ENCODE data around the gene HOXA10.

HOXA10 gene

GRCh38 chr7:27129729-27130539 lies 44.2 kb downstream of the HOXA10 start:
- no peak for DNase-seq (ENCODE audit: low read depth)

GRCh38 chr7:27128776-27129728 lies 45.1 kb downstream of the HOXA10 start:
- no peak for DNase-seq (ENCODE audit: low read depth)

GRCh38 chr7:27128034-27128433 lies 46.1 kb downstream of the HOXA10 start:
- no peak for DNase-seq (ENCODE audit: low read depth)

- DNase-seq (ENCODE audit: low read depth), result no peak
These were observed 47.4 kb downstream of the HOXA10 start for GRCh38 chr7:27126596-27127327.

GRCh38 chr7:27125986-27126394 lies 48.1 kb downstream of the HOXA10 start:
- DNase-seq (ENCODE audit: low read depth), result no peak

GRCh38 chr7:27124902-27125689 lies 49.0 kb downstream of the HOXA10 start:
- no peak for DNase-seq (ENCODE audit: low read depth)

GRCh38 chr7:27124096-27124901 lies 49.8 kb downstream of the HOXA10 start:
- no peak for DNase-seq (ENCODE audit: low read depth)

- DNase-seq (ENCODE audit: low read depth), result no peak
These were observed 50.6 kb downstream of the HOXA10 start for GRCh38 chr7:27123477-27124053.

- no peak for DNase-seq (ENCODE audit: low read depth)
These were observed 51.1 kb downstream of the HOXA10 start for GRCh38 chr7:27123007-27123476.

GRCh38 chr7:27122077-27122910 lies 51.8 kb downstream of the HOXA10 start:
- DNase-seq (ENCODE audit: low read depth), result no peak

- no peak for DNase-seq (ENCODE audit: low read depth)
These were observed 52.4 kb downstream of the HOXA10 start for GRCh38 chr7:27121684-27122076.
